ENCODE measurements around the gene TBC1D17.
A peak's percentile ranks its signal among the peaks of the same experiment; 100 is the strongest.

TBC1D17 gene

DNA sequence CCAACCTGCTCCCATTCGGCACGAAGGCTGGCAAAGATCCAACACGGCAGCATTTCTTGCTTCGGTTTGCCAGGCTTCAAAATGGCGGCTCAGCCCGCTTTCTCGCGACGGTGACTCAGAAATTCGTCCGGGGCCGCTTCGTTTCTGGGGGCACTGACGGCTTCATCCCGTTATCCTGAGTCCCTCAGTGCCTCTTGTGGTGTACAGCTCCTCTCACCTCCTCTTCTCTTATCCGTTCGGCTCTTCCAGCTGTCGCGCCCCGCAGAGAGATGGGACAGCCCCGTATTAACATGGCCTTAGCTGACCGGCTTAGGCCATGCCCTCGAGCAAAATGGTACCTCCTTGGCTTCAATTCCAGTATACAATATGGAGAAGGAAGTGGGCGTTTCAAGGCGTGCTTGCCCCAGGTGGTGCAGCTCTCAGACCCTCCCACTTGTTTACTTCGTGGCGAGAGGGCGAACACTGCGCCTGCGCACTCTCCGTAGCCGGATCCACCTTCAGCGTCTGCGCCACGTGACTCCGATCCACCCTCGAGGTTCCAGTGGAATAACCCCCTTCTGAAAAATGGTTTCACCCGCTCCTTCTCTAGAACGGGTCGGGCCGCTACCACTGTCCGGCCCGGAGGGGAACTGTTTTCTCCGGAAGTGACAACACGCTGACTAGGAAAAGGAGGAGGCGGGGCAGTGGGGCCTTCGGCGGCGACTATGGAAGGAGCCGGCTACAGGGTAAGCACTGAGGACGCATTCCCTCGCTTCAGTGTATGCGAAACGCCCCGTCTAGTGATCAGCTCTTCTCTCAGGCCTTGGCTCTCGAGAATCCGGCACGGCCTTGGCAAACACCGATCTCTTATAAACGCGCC, at the start of gene TBC1D17, which contains the start of gene AKT1S1:
TSS of gene TBC1D17 (plus strand) at position 683 of the 859 bp plus-strand sequence. CDS start at position 705, 22 bp downstream.
TSS of gene AKT1S1 (minus strand) at position 336 of the 859 bp plus-strand sequence. CDS start 4,060 bp downstream, outside the sequence.
- DNase-seq (ENCODE audit: low spot score), result peak; percentile 100

DNA sequence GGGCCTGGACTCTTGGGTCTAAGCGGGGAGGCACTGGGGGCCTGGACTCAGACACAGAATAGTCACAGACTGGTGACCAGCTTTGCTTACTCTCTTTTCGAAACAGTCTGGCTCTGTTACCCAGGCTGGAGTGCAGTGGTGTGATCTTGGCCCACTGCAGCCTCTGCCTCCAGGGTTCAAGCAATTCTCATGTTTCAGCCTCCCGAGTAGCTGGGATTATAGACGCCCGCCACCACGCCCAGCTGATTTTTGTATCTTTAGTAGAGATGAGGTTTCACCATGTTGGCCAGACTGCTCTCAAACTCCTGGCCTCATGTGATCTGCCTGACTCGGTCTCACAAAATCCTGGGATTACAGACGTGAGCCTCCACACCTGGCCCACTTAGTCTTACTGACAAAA, 48.3 kb upstream of the TBC1D17 start:
- no peak for DNase-seq (ENCODE audit: low spot score)

DNA sequence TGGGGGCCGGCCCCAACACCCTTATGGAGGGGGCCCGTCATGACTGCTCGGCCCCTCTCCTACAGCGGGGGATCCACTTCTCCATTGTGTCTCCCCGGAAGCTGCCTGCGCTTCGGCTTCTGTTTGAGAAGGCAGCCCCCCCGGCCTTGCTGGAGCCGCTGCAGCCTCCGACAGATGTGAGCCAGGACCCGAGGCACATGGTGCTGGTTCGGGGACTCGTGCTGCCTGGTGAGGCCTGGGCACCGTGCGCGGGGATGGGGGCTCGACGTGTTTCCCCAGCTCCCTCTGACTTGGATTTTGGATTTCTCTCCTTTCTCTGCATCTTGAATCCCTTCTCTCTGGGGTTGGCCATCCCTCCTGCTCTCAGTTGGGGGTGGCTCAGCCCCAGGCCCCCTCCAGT, 47.8 kb upstream of the TBC1D17 start:
- DNase-seq (ENCODE audit: low spot score), result no peak

DNA sequence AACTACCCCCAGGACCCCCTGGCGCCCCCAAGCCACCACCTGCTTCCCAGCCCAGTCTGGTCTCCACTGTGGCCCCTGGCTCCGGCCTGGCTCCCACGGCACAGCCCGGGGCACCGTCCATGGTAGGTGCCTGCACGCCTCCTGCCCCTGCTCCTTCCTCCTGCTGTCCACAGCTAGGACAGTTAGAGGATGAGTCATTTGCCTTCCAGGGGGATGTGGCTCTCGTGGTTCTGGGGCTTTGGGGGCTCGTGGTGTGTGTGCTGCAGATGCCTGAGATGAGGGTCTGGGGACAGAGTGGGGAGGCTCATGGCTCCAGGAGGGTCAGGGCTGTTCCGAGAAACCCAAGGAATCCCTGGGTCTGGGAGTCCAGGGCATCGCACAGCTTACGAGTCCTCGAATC, 46.7 kb upstream of the TBC1D17 start:
- DNase-seq (ENCODE audit: low spot score), result no peak

GRCh38 chr19:49831592-49831991, 45.9 kb upstream of the TBC1D17 start:
- DNase-seq (ENCODE audit: low spot score), result no peak

- DNase-seq (ENCODE audit: low spot score), result no peak
Observed at GRCh38 chr19:49832556-49832955, 44.9 kb upstream of the TBC1D17 start.

- no peak for DNase-seq (ENCODE audit: low spot score)
Observed at GRCh38 chr19:49833599-49833998, 43.9 kb upstream of the TBC1D17 start.

GRCh38 chr19:49835562-49835961, 41.9 kb upstream of the TBC1D17 start:
- no peak for DNase-seq (ENCODE audit: low spot score)

GRCh38 chr19:49836176-49837008, 41.1 kb upstream of the TBC1D17 start:
- no peak for DNase-seq (ENCODE audit: low spot score)

- no peak for DNase-seq (ENCODE audit: low spot score)
Observed at GRCh38 chr19:49837009-49837310, 40.5 kb upstream of the TBC1D17 start.

GRCh38 chr19:49837425-49837824, 40.1 kb upstream of the TBC1D17 start:
- no peak for DNase-seq (ENCODE audit: low spot score)

DNA sequence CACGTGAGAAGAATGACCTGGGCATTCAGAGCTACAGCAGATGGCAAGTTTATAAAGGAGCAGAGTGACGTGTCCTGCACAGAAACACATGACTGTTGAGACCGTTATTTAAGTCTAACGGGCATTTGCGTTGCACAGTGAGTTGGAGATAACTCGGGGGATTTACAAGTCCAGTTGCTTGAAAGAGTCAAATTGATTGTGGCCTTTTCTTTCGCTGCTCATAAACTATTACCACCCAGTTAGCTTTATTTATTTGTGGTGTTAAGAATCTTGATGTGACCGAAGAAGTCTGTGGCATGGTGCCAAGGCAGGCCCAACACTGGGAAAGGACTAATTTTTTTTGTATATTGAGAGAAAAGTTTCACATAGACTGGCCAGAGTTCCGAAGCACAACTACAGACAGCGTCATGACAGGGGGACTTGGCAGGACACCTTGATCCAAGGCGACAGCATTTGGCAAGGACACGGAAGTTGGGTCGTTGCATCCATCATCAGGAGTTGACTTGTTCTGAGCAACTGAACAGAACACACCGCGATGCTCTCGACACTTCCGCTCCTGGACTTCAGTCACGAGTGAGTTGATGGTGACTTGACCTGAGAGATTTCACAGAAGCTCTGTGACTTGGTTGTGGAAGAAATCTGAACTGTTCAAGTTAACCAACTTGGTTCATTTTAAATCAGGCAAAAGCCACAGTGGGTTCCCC, 38.5 kb upstream of the TBC1D17 start:
- no peak for DNase-seq (ENCODE audit: low spot score)

DNA sequence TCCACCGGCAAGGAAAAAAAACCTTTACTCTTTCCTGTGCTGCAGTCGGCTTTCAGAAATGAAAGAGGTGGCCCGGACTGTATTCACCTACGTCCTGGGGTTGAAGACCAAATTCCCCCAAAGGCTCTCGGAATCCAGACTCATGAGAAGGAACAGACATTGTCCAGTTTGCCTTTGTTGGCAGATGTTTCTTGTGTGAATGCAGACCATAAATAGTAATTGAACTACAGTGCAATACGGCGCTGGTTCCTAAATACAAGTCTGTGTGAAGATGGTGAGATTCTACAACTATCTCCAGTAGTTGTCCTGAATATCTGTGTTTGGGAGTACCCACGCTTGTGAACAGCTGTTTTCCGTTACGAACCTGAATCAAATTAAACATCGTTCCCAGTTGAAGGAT, 37.8 kb upstream of the TBC1D17 start:
- DNase-seq (ENCODE audit: low spot score), result no peak

- no peak for DNase-seq (ENCODE audit: low spot score)
Observed at GRCh38 chr19:49840321-49840720, 37.2 kb upstream of the TBC1D17 start.

DNA sequence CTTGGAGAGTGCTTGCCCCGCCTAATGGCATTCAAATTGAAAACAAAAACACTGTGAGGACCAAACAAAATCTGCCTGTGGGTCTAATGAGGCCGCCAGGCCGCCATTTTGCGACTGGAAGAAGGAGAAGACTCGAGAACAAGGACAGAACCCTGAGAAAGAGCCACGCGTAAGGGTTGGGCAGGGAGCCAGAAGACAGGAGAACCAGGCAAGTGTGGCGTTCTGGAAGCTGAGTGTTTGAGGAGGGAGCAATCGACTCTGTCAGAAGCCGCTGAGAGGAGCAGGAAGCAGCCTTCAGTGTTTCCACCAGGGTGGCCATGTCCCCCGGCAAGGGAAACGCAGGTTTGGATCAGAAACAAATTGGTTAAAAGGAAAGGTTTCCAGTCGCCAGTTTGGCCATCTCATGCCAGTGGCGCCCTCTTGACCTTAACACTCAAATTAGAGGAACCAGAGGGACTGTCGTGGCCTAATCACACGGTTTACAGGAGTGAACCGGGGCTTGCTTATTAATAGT, 36.7 kb upstream of the TBC1D17 start:
- DNase-seq (ENCODE audit: low spot score), result no peak

- no peak for DNase-seq (ENCODE audit: low spot score)
Observed at GRCh38 chr19:49843265-49843664, 34.2 kb upstream of the TBC1D17 start.

GRCh38 chr19:49844138-49845095, 33.1 kb upstream of the TBC1D17 start:
- DNase-seq (ENCODE audit: low spot score), result no peak

GRCh38 chr19:49845414-49845813, 32.1 kb upstream of the TBC1D17 start:
- DNase-seq (ENCODE audit: low spot score), result no peak

DNA sequence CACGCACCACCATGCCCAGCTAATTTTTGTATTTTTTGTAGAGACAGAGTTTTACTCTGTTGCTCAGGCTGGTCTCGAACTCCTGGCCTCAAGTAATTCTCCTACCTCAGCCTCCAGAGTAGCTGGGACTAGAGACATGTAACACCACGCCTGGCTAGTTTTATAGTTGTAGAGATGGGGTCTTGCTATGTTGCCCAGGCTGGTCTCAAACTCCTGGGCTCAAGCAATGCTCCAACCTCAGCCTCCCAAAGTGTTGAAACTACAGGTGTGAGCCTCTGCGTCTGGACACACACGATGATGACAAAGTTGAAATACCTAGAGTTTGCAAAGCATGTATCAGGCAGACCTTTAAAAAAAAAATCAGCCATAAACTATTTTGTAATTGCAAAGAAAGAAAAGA, 31.1 kb upstream of the TBC1D17 start:
- no peak for DNase-seq (ENCODE audit: low spot score)

- peak; percentile 90 for DNase-seq (ENCODE audit: low spot score)
Observed at GRCh38 chr19:49847731-49848696, 29.5 kb upstream of the TBC1D17 start.

All from SW480 (cell line).